Vein endothelial cell (primary cell): ENCODE results near the gene SCGB2A2. TPM values are rescaled to one million over a fixed set of nuclear protein-coding genes. Genes with fewer than 3 reads are reported as not detected.

Experiments used
- total RNA-seq: library from RNA; depleted of rRNA; stranded (reverse); fragments of >200 nt; gene quantifications from 2 replicates; pipeline ENCODE4 v1.2.3, GENCODE V29; 2012

The SCGB2A2 gene
- total RNA-seq, result not detected in 2 replicates

GRCh38 chr11:62269654-62270278 lies at the start of gene SCGB2A2:
SCGB2A2 (plus strand) TSS chr11:62270158; CDS start chr11:62270217, 59 bp downstream.

GRCh38 chr11:62242021-62242420 lies 27.9 kb upstream of the SCGB2A2 start, which contains the start of gene SCGB1D2:
SCGB1D2 (plus strand) TSS chr11:62242239; CDS start chr11:62242308, 69 bp downstream.

GRCh38 chr11:62298975-62299374 lies 29.0 kb downstream of the SCGB2A2 start, which contains the start of gene SCGB1D4:
SCGB1D4 (minus strand) TSS chr11:62299075; CDS start chr11:62299010, 65 bp downstream.

Other genes with a start within 250 kb of the SCGB2A2 start
- 34.3 and 52.5 TPM in 2 replicates for gene INCENP, start 146.1 kb upstream of the SCGB2A2 start, total RNA-seq
- not detected in 2 replicates for gene SCGB1D1, start 79.9 kb upstream of the SCGB2A2 start, total RNA-seq
- not detected in 2 replicates for gene SCGB2A1, start 61.5 kb upstream of the SCGB2A2 start, total RNA-seq
- not detected in 2 replicates for gene SCGB1D2, start 27.9 kb upstream of the SCGB2A2 start, total RNA-seq
- gene SCGB1D4, start 28.9 kb downstream of the SCGB2A2 start, total RNA-seq, result not detected in 2 replicates
- gene ASRGL1, start 67.3 kb downstream of the SCGB2A2 start, total RNA-seq, result 10.5 and 16.7 TPM in 2 replicates
- not detected in 2 replicates for gene SCGB1A1, start 148.9 kb downstream of the SCGB2A2 start, total RNA-seq